Esophagus muscularis mucosa (tissue), 4 donors: ENCODE results near the gene HLCS. TPM values are rescaled to one million over a fixed set of nuclear protein-coding genes. Genes with fewer than 3 reads are reported as not detected.
A peak's percentile ranks its signal among the peaks of the same experiment; 100 is the strongest.

Experiments
- DNase-seq: peaks from one replicate; pipeline ENCODE4 v3.0.0-alpha.2; 2017; ENCODE audit errors: extremely low spot score
- H3K27ac ChIP-seq, 4 donors: fragments of 200-600 bp; sonication (generic); replicated peaks in 1 of 4; 1 replicate in 3 of 4; 2 replicates in 1 of 4; pipeline ENCODE4 v1.5.1; 2016 to 2019; ENCODE audit warnings: mild to moderate bottlenecking in 1 of 4
- H3K27me3 ChIP-seq, 4 donors: fragments of 200-600 bp; sonication (generic); one replicate each; pipeline versions ENCODE4 v1.5.1 to v1.6.0; 2016 to 2019
- H3K36me3 ChIP-seq, 4 donors: fragments of 200-600 bp; sonication (generic); one replicate each; pipeline ENCODE4 v1.5.1; 2016 to 2019
- H3K4me1 ChIP-seq, 4 donors: fragments of 200-600 bp; sonication (generic); one replicate each; pipeline ENCODE4 v1.5.1; 2016 to 2019
- H3K4me3 ChIP-seq, 4 donors: fragments of 200-600 bp; sonication (generic); 1 replicate in 2 of 4; 2 replicates in 2 of 4; pipeline ENCODE4 v1.5.1; 2016 to 2019; ENCODE audit warnings: mild to moderate bottlenecking in 4 of 4, moderate library complexity in 1 of 4
- H3K9me3 ChIP-seq, 4 donors: fragments of 200-600 bp; sonication (generic); 1 replicate in 3 of 4; 2 replicates in 1 of 4; pipeline ENCODE4 v1.5.1; 2016 to 2019
- CTCF ChIP-seq, 3 experiments: fragments of 200-600 bp in 2 of 3; fragments of 450-650 bp in 1 of 3; sonication (generic) in 2 of 3; IDR thresholded peaks; one replicate each; pipeline ENCODE4 v1.5.1; 2017 to 2019; ENCODE audit warnings: antibody characterized with exemption in 3 of 3, mild to moderate bottlenecking in 2 of 3, moderate library complexity in 1 of 3
- EP300 ChIP-seq: sonication (generic); formaldehyde crosslinking; IDR thresholded peaks from one replicate; pipeline ENCODE4 v1.6.1; 2017; ENCODE audit warnings: antibody characterized with exemption
- POLR2A ChIP-seq: fragments of 450-650 bp; IDR thresholded peaks from one replicate; pipeline ENCODE4 v1.6.1; 2017; ENCODE audit warnings: antibody characterized with exemption, moderate library complexity, mild to moderate bottlenecking, low read depth
- POLR2AphosphoS5 ChIP-seq, 2 donors: sonication (generic); formaldehyde crosslinking; IDR thresholded peaks; one replicate each; pipeline ENCODE4 v1.6.1; 2017; ENCODE audit warnings: antibody characterized with exemption in 2 of 2
- whole genome bisulfite sequencing: methylation state at CpG from one replicate; pipeline ENCODE4 v1.1.5; 2018; 5-methylcytosine and 5-hydroxymethylcytosine counted together
- intact Hi-C: fragments of 100-400 bp; cut with DNase I; formaldehyde crosslinking; loops from one replicate; pipeline ENCODE4 v1.15.1; 2023
- total RNA-seq, 4 donors: library from RNA; depleted of rRNA; stranded (reverse); fragments of >200 nt; gene quantifications; one replicate each; pipeline versions ENCODE4 v1.1.0 to v1.2.1, GENCODE V29; 2016

HLCS gene
- total RNA-seq, 4 donors from 2014 or later, result 15.9 to 25.3 (median 22.0) TPM

GRCh38 chr21:36883532-36884486 is 82.7 kb downstream of the HLCS start:
- 87% methylated on average over 14 of the region's 14 CpGs for WGBS
- Histone ChIP-seq H3K36me3 (peaks cover 0 to 4% (median 0%) of the 10 kb centered on the region in 4 donors), H3K27me3 (no peaks in the 10 kb centered on the region), H3K27ac (no peak overlapping the region), H3K4me3 (no peak overlapping the region), H3K9me3 (no peaks in the 10 kb centered on the region), H3K4me1 (peaks cover 0 to 9% (median 4%) of the 10 kb centered on the region in 4 donors)
- TF ChIP-seq POLR2A (no peak), EP300 (no peak), CTCF (IDR thresholded peaks at IDR 0.05) (no peak), POLR2AphosphoS5 (IDR thresholded peaks at IDR 0.05) (no peak)
- intact Hi-C loops, result no loop called here
- no peak for DNase-seq

- intact Hi-C loops, result no loop called here
- WGBS, result 60% methylated on average over 4 of the region's 4 CpGs
- no peak for TF ChIP-seq EP300
- TF ChIP-seq CTCF (IDR thresholded peaks at IDR 0.05), result no peak
- TF ChIP-seq POLR2AphosphoS5 (IDR thresholded peaks at IDR 0.05), result no peak
- no peak for TF ChIP-seq POLR2A
- no peaks in the 10 kb centered on the region for H3K9me3 ChIP-seq
- no peak overlapping the region for H3K27ac ChIP-seq
- peaks cover 0 to 4% (median 0%) of the 10 kb centered on the region in 4 donors for H3K36me3 ChIP-seq
- peaks cover 0 to 9% (median 4%) of the 10 kb centered on the region in 4 donors for H3K4me1 ChIP-seq
- no peak overlapping the region for H3K4me3 ChIP-seq
- peak; percentile 29 for DNase-seq
- no peaks in the 10 kb centered on the region for H3K27me3 ChIP-seq
These were observed 83.7 kb downstream of the HLCS start for GRCh38 chr21:36882776-36883175.

- TF ChIP-seq POLR2A (no peak), EP300 (no peak), CTCF (IDR thresholded peaks at IDR 0.05) (no peak), POLR2AphosphoS5 (IDR thresholded peaks at IDR 0.05) (no peak)
- H3K27me3 ChIP-seq, result no peaks in the 10 kb centered on the region
- intact Hi-C loops, result no loop called here
- no peak overlapping the region for H3K4me3 ChIP-seq
- H3K9me3 ChIP-seq, result no peaks in the 10 kb centered on the region
- WGBS, result 81% methylated on average over 12 of the region's 12 CpGs
- no peak overlapping the region for H3K27ac ChIP-seq
- H3K4me1 ChIP-seq, result peaks cover 0 to 9% (median 4%) of the 10 kb centered on the region in 4 donors
- H3K36me3 ChIP-seq, result no peaks in the 10 kb centered on the region
- DNase-seq, result no peak
These were observed 85.2 kb downstream of the HLCS start for GRCh38 chr21:36881228-36881627.

DNA sequence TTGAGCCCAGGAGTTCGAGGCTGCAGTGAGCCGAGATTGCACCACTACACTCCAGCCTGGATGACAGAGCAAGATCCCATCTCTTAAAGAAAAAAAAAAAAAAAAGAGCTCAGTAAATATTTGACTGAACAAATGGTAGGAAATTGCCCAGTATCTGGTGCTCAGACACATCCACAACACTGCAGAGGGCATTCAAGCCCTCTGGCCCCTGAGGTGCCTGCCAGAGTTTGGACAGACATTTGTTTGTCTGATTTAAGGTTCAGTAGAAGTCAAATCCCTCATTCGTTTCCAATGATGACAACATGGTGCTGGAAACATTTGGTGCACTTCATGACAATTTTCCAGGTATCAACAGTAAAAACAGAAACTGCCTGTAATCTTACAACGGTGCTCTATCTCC is 86.6 kb downstream of the HLCS start:
- H3K4me1 ChIP-seq, result peaks cover 0 to 9% (median 4%) of the 10 kb centered on the region in 4 donors
- H3K4me3 ChIP-seq, result no peak overlapping the region
- H3K27me3 ChIP-seq, result no peaks in the 10 kb centered on the region
- TF ChIP-seq POLR2AphosphoS5 (IDR thresholded peaks at IDR 0.05) (no peak), EP300 (no peak), POLR2A (no peak), CTCF (IDR thresholded peaks at IDR 0.05) (no peak)
- no peak overlapping the region for H3K27ac ChIP-seq
- WGBS, result 78% methylated on average over 4 of the region's 4 CpGs
- no peaks in the 10 kb centered on the region for H3K9me3 ChIP-seq
- no peaks in the 10 kb centered on the region for H3K36me3 ChIP-seq
- intact Hi-C loops, result no loop called here
- DNase-seq, result peak; percentile 26
